Limb (tissue), 2 donors: ENCODE results near the gene MICAL3.
"Not testable (repeated sequence)": the region's sequence is repeated elsewhere in the genome, so short reads cannot be mapped to it uniquely, and the experiment has no call there.

Source experiments
- DNase-seq, 2 donors: peaks; one replicate each; pipeline ENCODE4 v3.0.0-alpha.2; 2016; ENCODE audit errors: extremely low spot score in 2 of 2

The MICAL3 gene

GRCh38 chr22:17954200-17954859 lies 70.0 kb downstream of the MICAL3 start:
- DNase-seq, result no peak

- DNase-seq, result no peak
Measured at GRCh38 chr22:17953147-17953546, 71.2 kb downstream of the MICAL3 start.

- DNase-seq, result no peak
Measured at GRCh38 chr22:17952273-17952801, 72.0 kb downstream of the MICAL3 start.

- DNase-seq, result no peak
Measured at GRCh38 chr22:17951315-17951714, 73.0 kb downstream of the MICAL3 start.

- DNase-seq, result no peak
Measured at GRCh38 chr22:17950651-17951214, 73.6 kb downstream of the MICAL3 start.

- no peak for DNase-seq
Measured at GRCh38 chr22:17949642-17950473, 74.5 kb downstream of the MICAL3 start.

GRCh38 chr22:17948101-17948500 lies 76.3 kb downstream of the MICAL3 start:
- DNase-seq, result no peak

- no peak for DNase-seq
Measured at GRCh38 chr22:17946662-17947367, 77.5 kb downstream of the MICAL3 start.

- no peak for DNase-seq
Measured at GRCh38 chr22:17945888-17946648, 78.3 kb downstream of the MICAL3 start.

- no peak for DNase-seq
Measured at GRCh38 chr22:17945156-17945887, 79.0 kb downstream of the MICAL3 start.

GRCh38 chr22:17944256-17944655 lies 80.1 kb downstream of the MICAL3 start:
- no peak for DNase-seq

GRCh38 chr22:17943533-17944249 lies 80.7 kb downstream of the MICAL3 start:
- no peak for DNase-seq

- no peak for DNase-seq
Measured at GRCh38 chr22:17942721-17943120, 81.6 kb downstream of the MICAL3 start.

GRCh38 chr22:17941471-17942406 lies 82.6 kb downstream of the MICAL3 start:
- DNase-seq, result no peak

GRCh38 chr22:17939579-17939978 lies 84.8 kb downstream of the MICAL3 start:
- DNase-seq, result no peak

- DNase-seq, result no peak
Measured at GRCh38 chr22:17939011-17939410, 85.3 kb downstream of the MICAL3 start.

GRCh38 chr22:17938484-17938924 lies 85.9 kb downstream of the MICAL3 start:
- no peak for DNase-seq

- not testable (repeated sequence) for DNase-seq
Measured at GRCh38 chr22:17932457-17932856, 91.9 kb downstream of the MICAL3 start.
